Endothelial cell (in vitro differentiated cells): Measurements from ENCODE around the gene RBP4. TPM values are rescaled to one million over a fixed set of nuclear protein-coding genes. Genes with fewer than 3 reads are reported as not detected.

ENCODE experiments used
- DNase-seq: peaks from one replicate; pipeline ENCODE4 v3.0.0; 2021; ENCODE audit warnings: low spot score
- H3K27ac Mint-ChIP-seq: one replicate; pipeline ENCODE4 v1.8.0; 2021; ENCODE audit warnings: mixed read lengths, inconsistent platforms; ENCODE audit not compliant: unreplicated experiment
- H3K27me3 Mint-ChIP-seq: one replicate; pipeline ENCODE4 v1.8.0; 2021; ENCODE audit warnings: mild to moderate bottlenecking, moderate library complexity, mixed read lengths, inconsistent platforms; ENCODE audit not compliant: unreplicated experiment
- H3K36me3 Mint-ChIP-seq: one replicate; pipeline ENCODE4 v1.8.0; 2021; ENCODE audit warnings: mild to moderate bottlenecking, low read depth, mixed read lengths, inconsistent platforms; ENCODE audit not compliant: unreplicated experiment
- H3K4me1 Mint-ChIP-seq: one replicate; pipeline ENCODE4 v1.8.0; 2021; ENCODE audit warnings: mild to moderate bottlenecking, mixed read lengths, inconsistent platforms; ENCODE audit not compliant: unreplicated experiment
- H3K4me3 Mint-ChIP-seq: one replicate; pipeline ENCODE4 v1.8.0; 2021; ENCODE audit warnings: mild to moderate bottlenecking, mixed read lengths, inconsistent platforms; ENCODE audit not compliant: unreplicated experiment
- H3K9me3 Mint-ChIP-seq: one replicate; pipeline ENCODE4 v1.8.0; 2021; ENCODE audit warnings: mixed read lengths, inconsistent platforms; ENCODE audit not compliant: unreplicated experiment
- CTCF ChIP-seq: fragments of 200-600 bp; sonication (generic); IDR thresholded peaks from one replicate; pipeline ENCODE4 v1.5.0; 2021; ENCODE audit warnings: antibody characterized with exemption; ENCODE audit not compliant: unreplicated experiment
- total RNA-seq: library from RNA; stranded (reverse); fragmentation: NEBNext Ultra II Directional; extraction: Animal tissue kit (Norgen Biotek cat#: 25700); gene quantifications from one replicate; pipeline ENCODE4 v1.2.1, GENCODE V29; 2021; ENCODE audit not compliant: unreplicated experiment

RBP4 gene
- total RNA-seq, 1 donor from 2014 or later: not detected

DNA sequence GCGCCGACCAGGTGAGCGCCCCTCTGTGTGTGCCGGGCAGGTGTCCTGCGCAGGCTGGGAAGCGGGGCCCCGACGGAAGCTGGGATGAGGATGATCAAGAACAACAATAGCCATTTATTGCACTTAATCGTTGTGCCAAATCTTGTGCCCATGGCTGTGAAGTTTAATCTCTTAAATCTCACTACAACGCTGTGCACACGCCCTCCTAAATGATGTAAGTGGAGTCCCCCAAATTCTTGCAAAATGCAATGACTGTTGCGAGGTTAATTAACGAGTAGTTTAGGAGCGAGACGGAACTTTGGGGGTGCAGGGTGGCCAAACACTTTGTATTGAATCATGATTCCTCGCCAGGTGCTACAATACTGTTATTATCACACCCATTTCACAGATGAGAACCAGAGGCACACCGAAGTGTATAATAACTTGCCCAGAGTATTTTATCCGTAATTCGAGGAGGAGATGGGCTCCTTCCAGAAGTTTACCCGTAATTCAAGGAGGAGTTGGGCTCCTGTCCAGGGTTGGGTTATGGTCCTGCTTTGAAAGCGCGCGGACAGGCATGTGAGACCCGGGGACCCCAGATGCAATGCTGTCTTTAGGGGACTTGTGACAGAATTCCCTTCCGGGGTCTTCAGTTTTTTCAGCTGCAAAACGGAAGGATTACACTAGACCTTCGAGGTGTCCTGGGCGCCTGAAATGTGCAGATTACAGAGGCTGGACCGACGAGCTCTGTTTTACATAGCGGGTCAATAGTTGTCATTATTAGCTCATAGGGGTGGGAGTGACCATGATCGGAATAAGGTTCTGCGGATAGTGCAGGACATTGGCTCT is 33.5 kb downstream of the RBP4 start:
- DNase-seq: no peak
- Mint-ChIP-seq H3K4me3 (peak overlapping the region; percentile 65), H3K27me3 (peaks cover 18% of the 10 kb centered on the region), H3K27ac (no peak overlapping the region), H3K4me1 (peaks cover 6% of the 10 kb centered on the region), H3K36me3 (no peaks in the 10 kb centered on the region), H3K9me3 (no peaks in the 10 kb centered on the region)
- TF ChIP-seq CTCF: no peak

DNA sequence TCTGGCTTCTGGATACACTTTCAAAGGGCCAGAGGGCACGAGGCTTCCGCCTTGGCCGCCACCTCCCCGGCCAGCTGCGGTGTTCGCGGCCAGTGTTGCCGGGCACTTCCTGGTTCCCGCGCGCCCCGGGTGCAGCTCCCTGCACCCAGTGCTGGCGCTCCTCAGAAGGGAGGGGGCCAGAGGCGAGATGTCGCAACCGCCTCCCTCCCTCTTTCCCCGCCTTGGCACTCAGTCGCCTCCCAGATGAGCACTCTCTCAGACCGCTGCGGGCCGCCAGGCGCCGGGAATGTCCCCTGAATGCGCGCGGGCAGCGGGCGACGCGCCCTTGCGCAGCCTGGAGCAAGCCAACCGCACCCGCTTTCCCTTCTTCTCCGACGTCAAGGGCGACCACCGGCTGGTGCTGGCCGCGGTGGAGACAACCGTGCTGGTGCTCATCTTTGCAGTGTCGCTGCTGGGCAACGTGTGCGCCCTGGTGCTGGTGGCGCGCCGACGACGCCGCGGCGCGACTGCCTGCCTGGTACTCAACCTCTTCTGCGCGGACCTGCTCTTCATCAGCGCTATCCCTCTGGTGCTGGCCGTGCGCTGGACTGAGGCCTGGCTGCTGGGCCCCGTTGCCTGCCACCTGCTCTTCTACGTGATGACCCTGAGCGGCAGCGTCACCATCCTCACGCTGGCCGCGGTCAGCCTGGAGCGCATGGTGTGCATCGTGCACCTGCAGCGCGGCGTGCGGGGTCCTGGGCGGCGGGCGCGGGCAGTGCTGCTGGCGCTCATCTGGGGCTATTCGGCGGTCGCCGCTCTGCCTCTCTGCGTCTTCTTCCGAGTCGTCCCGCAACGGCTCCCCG is 34.4 kb downstream of the RBP4 start, which contains the start of gene FFAR4:
TSS of gene FFAR4 (plus strand) at position 231 of the 842 bp plus-strand sequence. CDS start at position 287, 56 bp downstream.
- no peak within 1 kb of the TSS for H3K27ac Mint-ChIP-seq
- H3K4me3 Mint-ChIP-seq: peak within 1 kb of the TSS; percentile 81
- H3K27me3 Mint-ChIP-seq: peaks cover 15% of the 10 kb centered on the region
- DNase-seq: peak; percentile 21
- H3K9me3 Mint-ChIP-seq: no peaks in the 10 kb centered on the region
- H3K4me1 Mint-ChIP-seq: no peaks in the 10 kb centered on the region
- no peak for TF ChIP-seq CTCF
- H3K36me3 Mint-ChIP-seq: no peaks in the 10 kb centered on the region

- no peak overlapping the region for H3K27ac Mint-ChIP-seq
- no peak overlapping the region for H3K4me3 Mint-ChIP-seq
- H3K9me3 Mint-ChIP-seq: no peaks in the 10 kb centered on the region
- H3K36me3 Mint-ChIP-seq: no peaks in the 10 kb centered on the region
- no peak for TF ChIP-seq CTCF
- DNase-seq: no peak
- peaks cover 16% of the 10 kb centered on the region for H3K27me3 Mint-ChIP-seq
- H3K4me1 Mint-ChIP-seq: no peaks in the 10 kb centered on the region
These were observed 35.6 kb downstream of the RBP4 start for GRCh38 chr10:93565446-93565845.

GRCh38 chr10:93560541-93560940 is 40.5 kb downstream of the RBP4 start:
- H3K36me3 Mint-ChIP-seq: no peaks in the 10 kb centered on the region
- H3K27ac Mint-ChIP-seq: no peak overlapping the region
- H3K4me1 Mint-ChIP-seq: no peaks in the 10 kb centered on the region
- H3K27me3 Mint-ChIP-seq: peaks cover 5% of the 10 kb centered on the region
- H3K9me3 Mint-ChIP-seq: no peaks in the 10 kb centered on the region
- no peak for TF ChIP-seq CTCF
- no peak for DNase-seq
- no peak overlapping the region for H3K4me3 Mint-ChIP-seq
